Measurements from ENCODE around the gene DSTYK. TPM values are rescaled to one million over a fixed set of nuclear protein-coding genes. Genes with fewer than 3 reads are reported as not detected.

DSTYK gene, protein sequence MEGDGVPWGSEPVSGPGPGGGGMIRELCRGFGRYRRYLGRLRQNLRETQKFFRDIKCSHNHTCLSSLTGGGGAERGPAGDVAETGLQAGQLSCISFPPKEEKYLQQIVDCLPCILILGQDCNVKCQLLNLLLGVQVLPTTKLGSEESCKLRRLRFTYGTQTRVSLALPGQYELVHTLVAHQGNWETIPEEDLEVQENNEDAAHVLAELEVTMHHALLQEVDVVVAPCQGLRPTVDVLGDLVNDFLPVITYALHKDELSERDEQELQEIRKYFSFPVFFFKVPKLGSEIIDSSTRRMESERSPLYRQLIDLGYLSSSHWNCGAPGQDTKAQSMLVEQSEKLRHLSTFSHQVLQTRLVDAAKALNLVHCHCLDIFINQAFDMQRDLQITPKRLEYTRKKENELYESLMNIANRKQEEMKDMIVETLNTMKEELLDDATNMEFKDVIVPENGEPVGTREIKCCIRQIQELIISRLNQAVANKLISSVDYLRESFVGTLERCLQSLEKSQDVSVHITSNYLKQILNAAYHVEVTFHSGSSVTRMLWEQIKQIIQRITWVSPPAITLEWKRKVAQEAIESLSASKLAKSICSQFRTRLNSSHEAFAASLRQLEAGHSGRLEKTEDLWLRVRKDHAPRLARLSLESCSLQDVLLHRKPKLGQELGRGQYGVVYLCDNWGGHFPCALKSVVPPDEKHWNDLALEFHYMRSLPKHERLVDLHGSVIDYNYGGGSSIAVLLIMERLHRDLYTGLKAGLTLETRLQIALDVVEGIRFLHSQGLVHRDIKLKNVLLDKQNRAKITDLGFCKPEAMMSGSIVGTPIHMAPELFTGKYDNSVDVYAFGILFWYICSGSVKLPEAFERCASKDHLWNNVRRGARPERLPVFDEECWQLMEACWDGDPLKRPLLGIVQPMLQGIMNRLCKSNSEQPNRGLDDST
- 10.6 and 10.8 TPM in 2 replicates for total RNA-seq

DNA sequence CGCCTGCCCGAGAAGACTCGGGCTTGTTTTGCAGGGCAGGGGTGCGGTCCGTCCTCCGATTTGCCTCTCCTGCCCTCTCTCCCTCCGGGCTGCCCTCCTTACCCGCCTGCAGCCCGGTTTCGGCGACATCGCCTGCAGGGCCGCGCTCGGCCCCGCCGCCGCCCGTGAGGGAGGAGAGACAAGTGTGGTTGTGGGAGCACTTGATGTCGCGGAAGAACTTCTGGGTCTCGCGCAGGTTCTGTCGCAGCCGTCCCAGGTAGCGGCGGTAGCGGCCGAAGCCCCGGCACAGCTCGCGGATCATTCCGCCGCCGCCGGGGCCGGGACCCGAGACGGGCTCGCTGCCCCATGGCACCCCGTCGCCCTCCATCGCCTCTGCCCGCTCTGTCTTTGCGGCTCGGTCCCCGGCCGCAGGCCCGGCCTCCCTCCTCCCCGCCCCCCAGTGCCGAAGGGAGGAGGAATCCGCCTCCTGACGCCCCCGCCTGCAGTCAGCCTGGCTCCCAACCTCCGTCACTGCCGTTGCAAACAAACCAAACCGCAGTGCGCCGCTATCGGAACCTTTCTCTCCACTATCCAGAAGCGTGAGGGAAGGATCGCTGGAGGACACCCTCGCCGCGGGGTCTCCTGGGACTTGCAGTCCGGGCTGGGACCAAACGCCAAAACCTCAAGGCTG lies at the start of gene DSTYK:
TSS of gene DSTYK (minus strand) at position 534 of the 670 bp plus-strand sequence. CDS start at position 367, 167 bp downstream.

DNA sequence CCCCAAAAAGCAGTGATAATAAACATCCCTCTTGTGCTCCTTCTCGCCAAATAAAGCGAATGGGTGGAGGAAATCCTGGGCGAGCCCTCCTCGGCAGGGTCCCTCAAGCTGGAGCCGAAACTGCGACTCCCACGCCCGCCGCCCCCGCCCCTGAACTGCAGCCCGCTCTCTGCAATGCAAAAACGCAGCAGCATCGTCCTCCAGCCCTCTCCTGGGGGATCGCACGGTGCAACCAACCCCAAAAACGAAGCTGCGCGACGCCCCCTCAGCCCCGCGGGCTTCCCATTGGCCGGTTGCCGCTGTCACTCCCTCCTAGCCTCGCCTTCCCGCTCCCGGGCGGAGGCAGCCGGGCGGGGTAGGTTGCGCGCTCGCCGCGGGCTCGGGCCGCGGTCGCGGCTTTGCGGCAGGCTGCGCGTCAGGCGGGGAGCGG lies 16.1 kb upstream of the DSTYK start, which contains the start of gene TMCC2:
TSS of gene TMCC2 (plus strand) at position 363 of the 430 bp plus-strand sequence. CDS start 619 bp downstream, outside the sequence.

DNA sequence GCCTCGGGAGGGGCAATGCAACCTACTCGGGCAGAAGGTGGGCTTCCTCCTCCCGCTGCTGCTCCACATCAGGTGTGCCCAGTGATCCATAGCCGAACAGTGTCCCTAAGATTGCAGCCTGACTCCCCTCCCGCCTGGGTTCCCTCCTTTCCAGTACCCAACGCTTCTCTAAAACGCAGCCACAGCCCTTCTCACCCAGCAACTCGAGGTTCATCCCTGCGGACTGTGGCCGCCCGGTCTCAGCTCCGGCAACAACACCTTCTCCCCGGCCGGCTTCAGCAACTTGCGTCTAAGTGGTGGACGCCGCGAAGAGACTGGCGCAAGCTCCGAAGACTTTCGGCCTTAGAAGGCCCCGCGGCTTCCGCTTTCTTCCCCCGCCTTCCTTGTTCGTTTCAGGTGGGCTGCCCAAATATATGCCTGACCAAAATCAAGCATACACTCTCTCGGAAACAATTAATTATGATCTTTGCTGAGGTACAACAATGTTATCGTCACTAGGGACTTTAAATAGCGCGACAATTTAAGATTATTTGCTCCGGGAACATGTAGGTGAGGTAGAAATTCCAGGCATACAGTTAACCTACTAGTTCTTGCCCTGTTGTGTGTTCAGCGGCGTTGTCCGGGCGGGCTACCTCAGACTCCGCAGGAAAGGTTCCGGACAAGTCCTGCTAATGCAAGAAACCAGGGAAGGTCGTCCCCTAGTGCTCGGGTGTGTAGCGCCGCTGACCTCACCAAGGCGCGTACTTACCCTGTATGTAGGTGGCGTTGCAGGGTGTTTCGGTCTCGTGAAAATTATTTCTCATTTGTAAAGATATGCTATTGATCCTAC lies 89.6 kb downstream of the DSTYK start, which contains the start of gene RBBP5:
TSS of gene RBBP5 (minus strand) at position 319 of the 829 bp plus-strand sequence. CDS start at position 214, 105 bp downstream.

Other genes with a start within 250 kb of the DSTYK start
- not detected in 2 replicates for gene CNTN2, start 168.5 kb downstream of the DSTYK start, total RNA-seq
- gene TMEM81, start 127.2 kb downstream of the DSTYK start, total RNA-seq: 1.5 and 1.7 TPM in 2 replicates
- 24.3 and 28.9 TPM in 2 replicates for gene RBBP5, start 89.7 kb downstream of the DSTYK start, total RNA-seq
- 1.7 and 2.2 TPM in 2 replicates for gene TMCC2, start 16.2 kb upstream of the DSTYK start, total RNA-seq
- 0.86 and 0.93 TPM in 2 replicates for gene NUAK2, start 110.0 kb upstream of the DSTYK start, total RNA-seq
- gene KLHDC8A, start 145.2 kb upstream of the DSTYK start, total RNA-seq: not detected in 2 replicates
- gene LEMD1, start 210.4 kb upstream of the DSTYK start, total RNA-seq: not detected in 2 replicates
- gene BLACAT1, start 244.3 kb upstream of the DSTYK start, total RNA-seq: under 0.01 TPM in 1 of 2 replicates, not detected in the other